NCI-H82 (cell line): ENCODE measurements around the gene SRF.

ENCODE experiments used
- DNase-seq: peaks from one replicate; lab custom pipeline; 2025; lab: John Stamatoyannopoulos, UW

The SRF gene

GRCh38 chr6:43147691-43148477 is 23.2 kb upstream of the SRF start:
- no peak for DNase-seq

- peak; percentile 88 for DNase-seq
These were observed 21.8 kb upstream of the SRF start for GRCh38 chr6:43149265-43149664.

DNA sequence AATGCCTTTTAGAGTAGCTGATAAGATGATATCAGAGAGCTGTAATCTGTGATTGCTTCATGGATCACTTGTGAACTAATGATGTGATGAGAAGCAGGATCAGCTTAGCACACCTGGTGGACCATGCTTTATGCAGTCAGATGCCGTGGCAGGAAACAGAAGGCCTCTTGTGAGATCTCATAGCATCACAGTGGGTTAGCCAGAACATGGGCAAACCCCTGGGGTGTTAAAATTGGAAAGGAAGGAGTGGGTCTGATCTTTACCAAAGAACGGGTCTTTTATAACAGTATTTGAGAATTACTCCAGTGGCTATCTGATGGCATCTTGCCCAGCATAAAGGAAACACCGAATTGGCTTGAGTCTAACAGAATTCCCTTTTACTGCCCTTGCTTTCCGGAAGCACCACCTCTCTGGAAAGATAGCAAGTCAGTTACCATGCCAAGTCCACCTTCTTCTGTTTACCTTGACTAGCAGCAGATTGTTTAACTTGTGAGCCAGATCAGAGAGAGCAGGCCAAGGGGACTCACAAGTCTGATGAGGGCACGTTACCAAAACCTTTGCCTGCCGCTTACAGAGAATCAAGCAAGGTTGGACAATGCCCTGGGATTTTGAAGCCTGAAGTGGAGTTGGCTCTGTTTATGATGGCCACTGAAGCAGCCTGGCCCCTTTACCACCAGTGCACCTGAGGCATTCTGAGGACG is 20.9 kb upstream of the SRF start:
- DNase-seq = no peak

GRCh38 chr6:43159599-43159998 is 11.5 kb upstream of the SRF start:
- no peak for DNase-seq

GRCh38 chr6:43163899-43164298 is 7.2 kb upstream of the SRF start:
- DNase-seq = no peak

GRCh38 chr6:43170417-43170930 is 595 bp upstream of the SRF start:
- peak; percentile 95 for DNase-seq

- peak; percentile 59 for DNase-seq
These were observed 636 bp downstream of the SRF start for GRCh38 chr6:43171707-43172103.

- DNase-seq = peak; percentile 68
These were observed 1.3 kb downstream of the SRF start for GRCh38 chr6:43172104-43173007.

DNA sequence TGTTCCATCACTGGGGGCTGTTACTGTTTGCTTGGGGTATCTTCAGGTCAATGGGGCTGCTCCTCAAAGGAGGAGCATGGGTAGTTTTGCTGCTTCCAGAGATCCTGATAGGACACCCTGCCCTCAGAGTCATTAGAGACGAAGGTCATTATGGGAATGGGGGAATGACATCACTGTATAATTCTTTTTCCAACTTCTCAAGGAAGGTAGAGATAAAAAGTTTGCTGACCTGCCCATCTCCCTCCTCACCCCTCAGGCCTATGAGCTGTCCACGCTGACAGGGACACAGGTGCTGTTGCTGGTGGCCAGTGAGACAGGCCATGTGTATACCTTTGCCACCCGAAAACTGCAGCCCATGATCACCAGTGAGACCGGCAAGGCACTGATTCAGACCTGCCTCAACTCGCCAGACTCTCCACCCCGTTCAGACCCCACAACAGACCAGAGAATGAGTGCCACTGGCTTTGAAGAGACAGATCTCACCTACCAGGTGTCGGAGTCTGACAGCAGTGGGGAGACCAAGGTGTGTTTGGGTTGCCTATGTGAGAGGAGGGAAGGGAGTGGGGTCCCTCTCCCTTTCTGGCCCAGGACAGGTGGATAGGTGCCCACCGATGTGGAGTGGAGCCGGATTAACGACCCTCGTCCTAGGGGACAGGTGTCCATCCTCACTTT is 2.7 kb downstream of the SRF start:
- DNase-seq = no peak

GRCh38 chr6:43174263-43175112 is 3.4 kb downstream of the SRF start:
- peak; percentile 99 for DNase-seq

DNA sequence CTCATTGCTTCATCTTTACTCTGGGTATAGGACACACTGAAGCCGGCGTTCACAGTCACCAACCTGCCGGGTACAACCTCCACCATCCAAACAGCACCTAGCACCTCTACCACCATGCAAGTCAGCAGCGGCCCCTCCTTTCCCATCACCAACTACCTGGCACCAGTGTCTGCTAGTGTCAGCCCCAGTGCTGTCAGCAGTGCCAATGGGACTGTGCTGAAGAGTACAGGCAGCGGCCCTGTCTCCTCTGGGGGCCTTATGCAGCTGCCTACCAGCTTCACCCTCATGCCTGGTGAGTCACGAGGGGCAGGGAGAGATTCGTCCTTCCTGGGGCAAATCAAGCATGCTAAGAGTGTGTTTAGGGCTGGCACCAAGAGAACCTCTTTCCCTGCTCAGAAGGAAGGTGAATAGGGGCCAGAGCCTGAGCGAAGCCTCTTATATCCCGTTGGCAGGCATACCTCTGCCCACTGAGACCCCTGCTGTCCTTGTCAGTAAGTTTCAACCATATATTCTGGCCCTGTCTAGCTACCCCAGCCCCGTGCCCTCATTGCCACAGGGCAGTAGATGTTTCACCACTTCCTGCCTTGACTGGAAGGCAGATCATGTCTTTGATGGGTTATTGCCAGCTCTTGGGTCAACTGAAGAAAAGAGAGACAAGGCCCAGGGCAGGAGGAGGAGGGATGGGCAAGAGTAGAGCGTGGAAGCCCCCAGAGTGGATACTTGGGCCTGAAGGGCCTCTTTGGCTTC is 4.8 kb downstream of the SRF start:
- no peak for DNase-seq

GRCh38 chr6:43176423-43176786 is 5.3 kb downstream of the SRF start:
- no peak for DNase-seq

GRCh38 chr6:43178150-43178549 is 7.1 kb downstream of the SRF start:
- DNase-seq = no peak

GRCh38 chr6:43178951-43179830 is 8.1 kb downstream of the SRF start:
- no peak for DNase-seq

- DNase-seq = no peak
These were observed 9.0 kb downstream of the SRF start for GRCh38 chr6:43180058-43180457.

DNA sequence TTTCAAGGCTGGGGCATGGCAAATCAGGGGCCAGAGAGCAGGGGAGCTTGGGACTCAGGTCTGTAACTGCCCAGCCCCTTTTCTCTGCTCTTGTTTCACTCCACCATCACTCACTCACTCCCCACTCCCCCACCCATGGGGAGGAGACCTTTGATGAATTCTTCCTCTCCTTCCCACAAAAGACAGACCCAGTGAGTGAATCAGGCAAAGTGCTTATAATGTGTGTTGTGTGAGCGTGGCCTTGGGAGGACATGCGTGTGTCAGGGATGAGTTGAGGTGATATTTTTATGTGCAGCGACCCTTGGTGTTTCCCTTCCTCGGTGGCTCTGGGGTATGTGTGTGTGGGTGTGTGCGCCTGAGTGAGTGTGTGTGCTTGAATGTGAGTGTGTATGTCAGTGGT is 9.9 kb downstream of the SRF start:
- peak; percentile 29 for DNase-seq

DNA sequence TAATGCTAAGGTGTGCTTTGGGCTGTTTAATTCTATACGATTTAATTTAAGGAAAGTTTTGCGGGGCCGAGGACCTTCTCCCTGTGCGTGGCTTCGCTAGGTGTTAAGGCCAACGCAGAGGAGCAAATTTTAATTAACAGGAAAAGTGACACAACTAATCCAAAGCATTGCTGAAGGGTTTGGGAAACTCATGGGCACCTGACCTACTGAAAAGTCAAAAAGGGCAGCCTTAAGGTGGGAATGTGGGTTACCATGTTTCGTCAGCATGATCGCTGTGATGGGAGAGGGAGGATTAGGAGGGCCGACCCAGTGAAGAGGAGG is 10.5 kb downstream of the SRF start:
- no peak for DNase-seq

GRCh38 chr6:43181942-43182860 is 11.1 kb downstream of the SRF start, which contains the start of gene CUL9:
CUL9 (plus strand) TSS chr6:43182196; CDS start chr6:43184311, 2,115 bp downstream.
- DNase-seq = peak; percentile 89
